ENCODE data around the gene FAM20B.

Gene FAM20B

DNA sequence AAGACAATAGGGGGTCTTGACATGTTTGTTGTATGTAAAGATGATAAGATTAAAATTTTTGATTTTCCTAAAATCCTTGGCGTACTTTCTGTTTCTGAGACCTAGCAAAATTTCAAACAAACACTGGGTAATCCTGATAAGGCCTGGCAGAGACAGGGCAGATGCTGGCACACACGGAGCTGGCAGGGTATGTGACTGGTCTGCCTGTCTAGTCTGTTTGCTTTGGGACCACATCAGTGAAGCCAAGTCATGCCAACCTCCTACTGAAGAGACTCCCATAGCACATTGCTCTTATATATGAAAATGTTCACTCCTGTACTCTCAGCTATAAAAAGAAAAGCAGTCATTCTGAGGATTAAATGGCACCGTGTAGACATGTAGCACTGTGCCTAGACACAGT is 70.2 kb downstream of the FAM20B start:
- DNase-seq = no peak

DNA sequence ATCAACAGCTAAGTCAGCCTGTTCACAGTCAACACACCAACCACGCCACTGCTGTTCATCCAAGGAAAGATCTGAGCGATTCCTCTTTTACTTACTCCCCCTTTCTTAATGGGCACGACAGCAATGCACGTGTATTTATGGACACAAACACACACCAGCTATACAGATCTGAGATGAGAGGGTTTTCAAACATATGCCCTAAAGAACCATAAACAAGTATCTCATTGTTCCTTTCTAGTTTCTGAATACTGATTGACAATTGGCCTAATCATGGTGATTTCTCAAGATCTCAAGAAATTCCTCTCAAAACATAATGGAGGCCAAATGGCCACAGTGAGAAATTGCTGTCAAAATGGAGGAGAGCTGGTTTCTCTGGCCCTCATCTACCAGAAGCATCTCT is 74.2 kb downstream of the FAM20B start:
- DNase-seq = no peak

DNA sequence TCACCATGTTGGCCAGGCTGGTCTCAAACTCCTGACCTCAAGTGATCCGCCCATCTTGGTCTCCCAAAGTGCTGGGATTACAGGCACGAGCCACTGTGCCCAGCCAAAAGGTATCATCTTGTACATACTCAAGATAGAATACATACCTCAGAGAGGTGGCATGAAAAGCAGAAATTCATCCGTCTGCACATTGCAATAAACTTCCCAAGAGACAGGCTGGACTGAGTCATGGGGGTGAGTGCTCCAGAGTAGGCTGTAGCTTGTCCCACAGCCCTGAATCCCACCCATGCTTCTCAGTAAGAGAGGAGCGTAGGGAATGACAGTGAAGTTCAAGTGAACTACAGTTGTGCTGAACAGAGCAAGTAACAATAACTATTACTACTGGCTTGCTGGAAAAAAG is 75.9 kb downstream of the FAM20B start:
- DNase-seq = no peak

DNA sequence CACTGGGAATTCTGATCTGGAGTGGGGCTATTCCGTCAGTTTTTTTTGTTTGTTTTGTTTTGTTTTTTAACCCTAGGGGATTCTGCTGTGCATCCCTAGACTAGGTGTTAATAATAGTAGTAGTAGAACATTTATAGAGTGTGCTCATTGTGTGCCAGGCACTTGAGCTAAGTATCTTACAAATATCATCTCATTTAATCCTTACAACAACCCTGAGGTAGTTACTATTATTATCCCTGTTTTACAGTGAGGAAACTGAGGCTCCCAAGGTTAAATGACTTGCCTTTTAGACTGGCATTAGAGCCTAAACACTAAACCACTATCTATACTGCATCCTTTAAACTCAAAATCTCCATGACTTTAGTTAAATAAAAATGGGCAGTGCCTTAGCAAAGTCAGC is 78.3 kb downstream of the FAM20B start:
- no peak for DNase-seq

DNA sequence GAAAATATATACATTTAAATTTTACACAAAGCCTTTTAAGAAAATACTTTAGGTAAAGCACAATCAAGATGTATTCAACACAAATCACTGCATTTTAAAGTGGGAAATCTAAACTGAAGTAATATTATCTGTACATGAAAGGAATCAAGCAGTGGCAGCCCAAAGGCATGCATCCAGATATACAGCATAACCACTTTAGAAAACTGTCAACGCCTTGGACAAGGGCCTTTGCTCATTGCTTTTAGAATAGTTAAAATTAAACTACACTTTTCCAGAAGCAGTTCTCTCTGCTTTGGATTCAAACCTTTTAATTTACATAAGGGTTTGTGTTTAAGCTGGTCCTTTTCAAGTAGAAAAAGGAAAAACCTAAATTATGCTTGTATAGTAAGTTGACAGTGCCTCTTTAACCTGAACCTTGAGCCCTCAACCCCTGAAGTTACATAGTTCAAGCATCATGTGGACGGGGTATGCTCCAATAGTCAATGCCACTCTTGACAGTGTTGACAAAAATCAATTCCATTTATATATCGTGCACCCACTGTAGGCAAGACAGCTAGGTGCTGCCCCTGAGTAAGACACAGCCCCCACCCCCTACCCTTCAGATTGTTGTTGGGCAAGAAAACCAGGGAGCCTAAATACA is 79.0 kb downstream of the FAM20B start:
- DNase-seq = no peak

DNA sequence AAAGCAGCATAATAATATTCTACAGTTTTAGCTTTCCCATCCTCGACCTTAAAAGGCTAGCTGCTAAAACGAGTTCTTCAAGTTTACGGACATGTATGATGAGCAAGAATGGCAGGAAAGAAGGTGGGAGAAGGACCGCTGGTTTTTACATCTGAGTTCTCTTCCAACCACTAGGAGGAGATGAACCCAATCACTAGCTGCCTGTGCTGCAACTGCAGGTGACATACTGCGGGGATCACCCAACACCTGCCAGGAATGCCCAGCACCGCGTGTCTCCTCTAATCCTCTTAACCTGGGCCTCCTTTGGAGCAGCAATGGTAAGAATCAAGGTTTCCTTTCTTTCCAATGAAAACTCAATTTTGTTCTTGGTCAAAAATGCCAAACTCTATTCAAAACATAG is 79.7 kb downstream of the FAM20B start:
- peak; percentile 2 for DNase-seq

DNA sequence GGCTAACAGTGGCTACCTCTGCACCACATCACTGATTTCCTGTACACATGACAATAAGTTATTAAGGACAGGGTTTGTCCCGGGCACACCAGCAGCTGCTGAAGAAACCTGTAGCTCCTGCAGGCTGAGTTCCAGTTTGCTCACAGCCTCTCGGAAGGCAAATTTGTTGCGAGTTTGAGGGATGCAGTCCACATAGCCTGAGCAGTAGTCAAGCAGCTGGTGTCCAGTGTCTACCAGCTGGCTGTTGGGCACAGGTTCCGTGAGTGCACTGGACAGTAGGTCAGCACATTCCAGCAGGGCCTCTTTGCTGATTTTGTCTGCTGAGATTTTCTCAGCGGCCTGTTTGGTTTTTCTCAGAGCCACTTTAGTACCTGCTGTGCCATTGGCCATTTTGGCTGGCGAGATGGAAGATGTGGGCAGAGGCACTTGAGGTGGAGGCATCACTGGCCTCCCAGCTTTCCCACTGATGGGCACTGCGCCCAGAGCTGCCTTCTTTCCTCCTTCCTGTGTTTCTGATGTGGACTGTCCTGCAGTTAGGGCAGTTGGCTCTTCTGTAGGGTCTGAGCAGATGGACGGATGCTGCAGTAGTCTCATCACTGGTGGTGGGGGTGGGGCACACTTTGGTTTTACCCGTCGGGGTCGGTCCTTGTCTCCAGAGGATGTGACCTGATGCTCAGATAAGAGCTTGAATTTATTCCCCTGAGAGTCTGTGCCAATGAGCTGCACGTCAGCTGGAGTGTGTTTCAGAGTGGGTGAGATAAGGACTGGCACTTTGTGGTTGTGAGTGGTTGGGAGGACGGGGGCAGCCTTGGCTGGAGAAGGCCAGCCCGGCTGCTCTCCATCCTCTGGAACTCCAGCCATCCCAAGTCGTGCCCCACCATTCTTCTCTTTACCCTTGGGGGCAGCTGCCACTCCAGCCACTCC is 82.3 kb downstream of the FAM20B start:
- DNase-seq = no peak

DNA sequence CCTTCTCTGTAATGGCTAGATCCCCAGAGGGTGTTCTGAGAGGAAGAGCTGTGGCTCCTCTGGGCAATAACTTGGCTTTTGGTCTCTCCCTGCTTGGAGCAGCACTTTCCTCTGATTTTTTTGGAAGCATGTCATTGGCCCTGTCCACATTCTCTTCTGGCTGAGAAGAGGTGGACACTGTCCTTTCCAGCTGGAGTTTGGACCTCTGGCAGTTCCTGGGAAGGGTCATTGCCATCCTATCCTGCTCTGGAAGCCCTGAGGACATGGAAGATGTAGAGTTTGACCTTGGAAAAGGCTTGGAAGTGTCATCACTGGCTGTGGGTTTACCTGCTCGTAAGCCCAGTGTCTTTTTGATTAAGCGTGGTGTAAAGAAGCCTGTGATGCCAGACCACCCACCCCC is 83.0 kb downstream of the FAM20B start:
- DNase-seq = no peak

DNA sequence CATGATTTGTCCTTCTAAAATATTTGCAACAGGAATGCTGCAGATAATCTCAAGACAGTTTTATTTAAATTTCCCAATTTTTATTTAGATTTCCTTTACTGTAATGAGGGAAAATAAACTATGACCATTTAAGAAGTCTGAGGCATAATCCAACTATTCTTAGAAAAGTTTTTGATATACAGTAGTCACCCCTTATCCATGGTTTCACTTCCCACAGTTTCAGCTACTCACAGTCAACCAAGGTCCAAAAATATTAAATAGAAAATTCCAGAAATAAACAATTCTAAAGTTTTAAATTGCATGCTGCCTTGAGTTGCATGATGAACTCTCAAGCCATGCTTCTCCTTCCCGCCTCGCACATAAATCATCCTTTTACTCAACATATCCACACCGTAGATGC is 89.5 kb downstream of the FAM20B start:
- DNase-seq = no peak

DNA sequence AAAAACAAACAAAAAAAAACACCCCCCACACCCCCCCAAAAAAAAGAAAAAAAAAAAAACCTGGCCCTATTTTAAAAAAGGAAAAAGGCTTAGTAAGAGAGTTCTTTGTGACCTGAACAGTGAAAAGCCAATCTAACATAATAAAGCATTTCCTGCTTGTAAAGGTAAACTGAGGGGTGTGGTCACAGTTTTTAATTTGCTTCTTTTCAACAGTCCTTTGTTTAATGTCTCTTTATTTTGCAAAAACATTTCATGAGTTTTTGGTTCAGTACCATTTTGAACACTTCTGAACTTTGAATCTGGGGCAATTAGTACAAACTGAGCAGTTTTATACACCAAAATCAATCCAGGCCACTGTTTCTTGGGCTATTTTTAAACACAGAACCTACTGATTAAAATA is 93.8 kb downstream of the FAM20B start:
- no peak for DNase-seq

DNA sequence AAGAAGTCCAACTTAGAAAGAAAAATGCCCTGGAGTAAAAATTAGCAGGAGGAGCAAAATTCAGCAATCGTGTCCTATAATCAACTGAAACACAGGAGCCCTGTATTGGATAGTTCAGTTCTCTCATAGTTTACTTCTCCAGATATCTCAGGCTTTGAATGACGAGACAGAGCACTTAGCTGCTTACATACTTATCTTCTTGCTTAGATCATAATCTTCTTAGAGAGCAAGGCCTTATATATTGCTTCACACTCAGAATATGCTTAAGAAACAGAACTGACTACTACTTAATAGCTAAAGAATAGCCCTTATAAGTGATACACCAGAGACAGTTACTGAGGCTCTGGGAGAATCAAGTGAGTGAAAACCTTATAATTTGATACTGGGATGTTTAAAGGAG is 95.0 kb downstream of the FAM20B start:
- DNase-seq = no peak

DNA sequence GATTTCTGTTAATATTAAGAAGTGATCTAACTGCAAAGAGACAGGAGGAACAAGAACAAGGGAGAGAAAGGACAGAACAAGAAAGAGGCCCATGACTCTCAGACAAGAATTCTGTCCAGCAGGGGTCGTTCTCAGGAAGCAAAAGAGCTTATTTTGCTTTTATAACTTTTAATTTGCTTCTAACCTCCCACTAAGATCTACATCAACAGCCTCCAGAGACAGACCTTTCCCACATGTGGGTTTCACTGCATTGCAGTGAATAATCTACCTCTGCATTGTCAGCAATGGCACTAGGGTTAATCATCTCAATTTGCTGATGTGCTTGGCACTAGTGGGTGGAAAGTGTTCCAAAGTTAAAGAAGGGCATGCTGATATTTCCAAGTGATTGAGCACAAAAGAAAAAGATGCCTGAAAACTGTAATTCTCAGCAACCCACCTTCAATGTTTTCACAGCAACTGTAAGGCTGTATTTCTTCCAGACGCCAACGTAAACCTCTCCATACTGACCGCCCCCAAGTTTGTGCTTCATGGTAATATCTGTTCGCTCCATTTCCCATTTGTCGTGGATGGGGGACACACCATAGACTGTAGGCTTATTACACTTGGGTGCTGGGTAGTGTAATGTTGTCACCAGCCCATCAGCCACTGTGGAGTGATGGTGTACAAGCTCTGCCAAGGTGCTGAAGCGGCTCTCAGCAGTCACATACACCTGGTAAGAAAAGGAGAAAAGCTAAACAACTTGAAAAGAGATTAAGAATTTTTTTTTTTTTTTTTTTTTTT is 95.7 kb downstream of the FAM20B start:
- no peak for DNase-seq

DNA sequence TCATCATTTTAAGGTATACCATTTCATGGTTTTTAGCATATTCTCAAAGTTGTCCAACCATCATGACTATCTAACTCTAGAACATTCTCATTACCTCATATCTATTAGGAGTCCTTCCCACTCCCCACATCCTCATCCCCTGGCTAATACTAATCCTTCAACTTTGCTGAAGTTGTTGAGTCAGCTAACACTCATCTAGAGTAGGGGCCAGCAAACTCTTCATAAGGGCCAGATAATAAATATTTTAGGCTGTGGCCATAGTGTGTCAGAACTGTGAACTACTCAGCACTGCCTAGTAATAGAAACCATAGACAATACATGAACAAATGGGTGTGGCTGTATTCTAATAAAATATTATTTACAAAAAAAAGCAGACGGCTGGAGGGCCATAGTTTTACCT is 99.2 kb downstream of the FAM20B start:
- DNase-seq = no peak
